ENCODE measurements around the gene CATSPERD. TPM values are rescaled to one million over a fixed set of nuclear protein-coding genes. Genes with fewer than 3 reads are reported as not detected.

The CATSPERD gene
- total RNA-seq, 4 donors from 2014 or later = 0.27 to 0.47 TPM; not detected in 2

- Histone ChIP-seq H3K4me3 (peak overlapping the region; percentile 74 to 79), H3K36me3 (peaks cover 0 to 19% of the 10 kb centered on the region in 2 donors), H3K9me3 (no peaks in the 10 kb centered on the region), H3K27me3 (no peaks in the 10 kb centered on the region), H3K4me1 (peaks cover 0 to 37% (median 14%) of the 10 kb centered on the region in 3 donors), H3K27ac (peak overlapping the region in 3 of 4 donors; percentile 91 to 98 (median 96))
- TF ChIP-seq POLR2AphosphoS5 (IDR thresholded peaks at IDR 0.05) (no peak), CTCF (IDR thresholded peaks at IDR 0.05) (no peak), POLR2A (IDR thresholded peaks at IDR 0.05) (no peak), EP300 (IDR thresholded peaks at IDR 0.05) (no peak)
- WGBS, 2 donors (ENCODE audit: low coverage in 1 of 2) = 44 to 51% methylated on average over 14 of the region's 17 CpGs
- ATAC-seq = no peak
These were observed 38.9 kb upstream of the CATSPERD start for GRCh38 chr19:5681391-5682106.

- ATAC-seq = no peak
- Histone ChIP-seq H3K27ac (no peak overlapping the region), H3K36me3 (peaks cover 0 to 19% of the 10 kb centered on the region in 2 donors), H3K9me3 (no peaks in the 10 kb centered on the region), H3K4me3 (no peak overlapping the region), H3K27me3 (no peaks in the 10 kb centered on the region), H3K4me1 (peaks cover 0 to 43% (median 14%) of the 10 kb centered on the region in 3 donors)
- WGBS, 2 donors (ENCODE audit: low coverage in 1 of 2) = 80% methylated on average over 3 of the region's 3 CpGs
- TF ChIP-seq CTCF (IDR thresholded peaks at IDR 0.05) = no peak
- TF ChIP-seq EP300 (IDR thresholded peaks at IDR 0.05) = no peak
- no peak for TF ChIP-seq POLR2A (IDR thresholded peaks at IDR 0.05)
- no peak for TF ChIP-seq POLR2AphosphoS5 (IDR thresholded peaks at IDR 0.05)
These were observed 38.3 kb upstream of the CATSPERD start for GRCh38 chr19:5682107-5682482.

DNA sequence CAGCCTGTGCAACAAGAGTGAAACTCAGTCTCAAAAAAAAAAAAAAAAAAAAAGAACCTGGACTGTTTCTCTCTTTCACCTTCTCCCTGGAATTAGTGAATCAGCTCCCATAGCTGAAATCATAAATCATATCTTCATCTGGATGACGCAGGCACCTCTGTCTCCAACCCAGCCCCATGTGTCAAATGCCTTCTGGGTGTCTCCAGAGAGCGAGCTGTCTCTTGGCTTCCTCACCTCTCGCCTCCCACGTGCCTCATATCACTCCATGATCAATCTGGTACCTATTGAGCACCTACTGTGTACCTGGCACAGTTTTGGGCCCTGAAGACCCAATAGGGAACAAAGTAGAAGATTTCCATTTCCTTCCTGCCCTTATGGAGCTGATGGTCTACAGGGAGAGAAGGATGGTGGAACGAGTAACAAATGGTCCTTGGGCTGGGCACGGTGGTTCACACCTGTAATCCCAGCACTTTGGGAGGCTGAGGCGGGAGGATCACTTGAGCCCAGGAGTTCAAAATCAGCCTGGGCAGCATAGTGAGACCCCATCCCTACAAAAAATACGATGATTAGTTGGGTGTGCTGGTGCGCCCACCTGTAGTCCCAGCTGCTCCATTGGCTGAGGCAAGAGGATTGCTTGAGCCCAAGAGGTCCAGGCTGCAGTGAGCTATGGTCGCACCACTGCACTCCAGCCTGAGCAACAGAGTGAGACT is 37.1 kb upstream of the CATSPERD start:
- H3K36me3 ChIP-seq = peaks cover 0 to 9% of the 10 kb centered on the region in 2 donors
- WGBS, 2 donors (ENCODE audit: low coverage in 1 of 2) = 87 to 100% methylated on average over 1 to 7 of the region's 10 CpGs
- H3K9me3 ChIP-seq = no peaks in the 10 kb centered on the region
- peaks cover 0 to 47% (median 14%) of the 10 kb centered on the region in 3 donors for H3K4me1 ChIP-seq
- H3K27ac ChIP-seq = no peak overlapping the region
- TF ChIP-seq POLR2A (IDR thresholded peaks at IDR 0.05) (no peak), CTCF (IDR thresholded peaks at IDR 0.05) (no peak), EP300 (IDR thresholded peaks at IDR 0.05) (no peak), POLR2AphosphoS5 (IDR thresholded peaks at IDR 0.05) (no peak)
- H3K4me3 ChIP-seq = no peak overlapping the region
- no peak for ATAC-seq
- H3K27me3 ChIP-seq = no peaks in the 10 kb centered on the region

DNA sequence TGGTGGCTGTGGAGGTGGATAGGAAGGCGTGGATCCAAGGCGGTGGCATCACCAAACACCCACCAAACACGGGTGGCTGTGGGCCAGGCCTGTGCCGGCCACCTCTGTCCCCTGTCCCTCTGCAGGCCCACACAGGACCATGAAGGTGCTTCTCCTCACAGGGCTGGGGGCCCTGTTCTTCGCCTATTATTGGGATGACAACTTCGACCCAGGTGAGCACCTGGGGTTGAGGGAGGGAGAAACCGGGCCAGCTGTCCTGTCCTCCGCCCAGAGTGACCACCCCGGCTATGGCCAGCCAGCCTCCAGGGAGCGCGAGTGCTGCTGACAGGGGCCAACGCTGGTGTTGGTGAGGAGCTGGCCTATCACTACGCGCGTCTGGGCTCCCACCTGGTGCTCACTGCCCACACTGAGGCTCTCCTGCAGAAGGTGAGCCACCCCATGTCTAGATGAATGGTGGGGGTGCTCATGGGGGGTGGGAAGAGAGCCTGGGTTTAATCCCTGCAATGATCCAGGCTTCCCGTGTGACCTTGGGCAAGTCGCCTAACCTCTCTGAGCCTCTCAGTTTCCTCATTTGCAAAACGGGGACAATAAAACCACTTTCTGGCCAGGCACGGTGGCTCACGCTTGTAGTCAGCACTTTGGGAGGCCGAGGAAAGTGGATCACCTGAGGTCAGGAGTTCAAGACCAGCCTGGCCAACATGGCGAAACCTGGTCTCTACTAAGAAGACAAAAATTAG is 35.6 kb upstream of the CATSPERD start:
- no peak for TF ChIP-seq EP300 (IDR thresholded peaks at IDR 0.05)
- TF ChIP-seq CTCF (IDR thresholded peaks at IDR 0.05) = no peak
- no peak for TF ChIP-seq POLR2AphosphoS5 (IDR thresholded peaks at IDR 0.05)
- no peak for TF ChIP-seq POLR2A (IDR thresholded peaks at IDR 0.05)
- Histone ChIP-seq H3K4me3 (no peak overlapping the region), H3K9me3 (no peaks in the 10 kb centered on the region), H3K27ac (no peak overlapping the region), H3K4me1 (peaks cover 0 to 41% (median 5%) of the 10 kb centered on the region in 3 donors), H3K36me3 (no peaks in the 10 kb centered on the region), H3K27me3 (no peaks in the 10 kb centered on the region)
- WGBS, 2 donors (ENCODE audit: low coverage in 1 of 2) = 70 to 94% methylated on average over 2 to 5 of the region's 22 CpGs
- no peak for ATAC-seq

Data from gastroesophageal sphincter (tissue), 4 donors.